ENCODE results near the gene MED22.

MED22 gene

GRCh38 chr9:133375724-133376654 is 28.1 kb upstream of the MED22 start, which contains the start of the genes STKLD1 and SURF4:
Gene STKLD1 (plus strand): TSS chr9:133376366. CDS start chr9:133376474, 108 bp downstream.
Gene SURF4 (minus strand): TSS chr9:133376060. CDS start chr9:133375969, 91 bp downstream.
- DNase-seq, result peak; percentile 90

DNA sequence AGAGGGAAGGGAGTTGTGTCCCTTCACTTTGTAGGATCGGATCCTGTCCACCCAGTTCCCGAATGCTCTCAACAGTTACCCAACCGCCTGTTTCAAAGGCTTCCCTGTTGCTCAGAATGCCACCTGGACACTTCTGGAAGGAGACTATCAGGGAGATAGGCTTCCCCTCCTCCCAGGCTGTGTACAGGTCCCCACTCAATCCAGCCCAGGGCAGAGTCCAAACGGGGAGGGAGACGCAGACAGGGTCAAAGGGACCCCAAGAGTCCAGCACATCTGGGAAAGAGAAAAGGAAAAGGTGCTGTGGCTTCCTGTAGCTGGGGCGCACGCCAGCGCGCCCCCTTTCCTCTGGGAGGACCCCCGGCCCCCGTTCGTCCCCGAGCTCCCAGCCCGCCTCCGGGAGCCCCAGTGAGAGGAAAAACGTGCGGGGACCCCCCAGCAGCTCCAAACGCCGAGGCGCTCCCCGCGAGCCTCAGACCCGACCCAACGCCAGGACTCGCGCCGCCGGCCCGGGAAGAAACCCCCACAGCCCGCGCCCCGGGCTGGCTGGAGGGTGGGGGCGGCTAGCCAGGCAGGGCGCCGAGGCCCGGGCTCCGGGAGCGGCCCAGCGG is 27.3 kb upstream of the MED22 start:
- DNase-seq, result no peak

DNA sequence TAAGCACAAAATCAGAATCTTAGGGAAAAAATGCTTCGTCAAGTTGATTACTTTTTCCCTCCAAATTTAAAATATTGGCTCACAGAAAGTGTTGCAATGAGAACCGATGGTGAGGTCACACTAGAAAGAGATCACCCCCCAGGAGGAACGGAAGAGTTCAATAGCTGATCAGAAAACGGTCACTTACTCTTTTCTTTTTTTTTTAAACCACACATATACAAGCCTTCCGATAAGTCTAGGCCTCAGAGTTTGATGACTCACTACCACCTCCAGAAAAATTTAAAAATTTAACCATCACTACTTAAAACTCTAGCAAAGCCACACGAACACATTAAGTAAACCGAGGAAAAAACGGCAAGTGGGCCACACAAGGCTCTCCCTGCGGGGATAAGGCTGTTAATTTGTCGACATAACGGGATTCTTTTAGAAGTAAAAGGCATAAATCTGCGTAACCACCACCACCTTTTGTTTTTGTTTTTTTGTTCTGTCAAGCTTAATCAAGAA is 26.7 kb upstream of the MED22 start:
- no peak for DNase-seq

DNA sequence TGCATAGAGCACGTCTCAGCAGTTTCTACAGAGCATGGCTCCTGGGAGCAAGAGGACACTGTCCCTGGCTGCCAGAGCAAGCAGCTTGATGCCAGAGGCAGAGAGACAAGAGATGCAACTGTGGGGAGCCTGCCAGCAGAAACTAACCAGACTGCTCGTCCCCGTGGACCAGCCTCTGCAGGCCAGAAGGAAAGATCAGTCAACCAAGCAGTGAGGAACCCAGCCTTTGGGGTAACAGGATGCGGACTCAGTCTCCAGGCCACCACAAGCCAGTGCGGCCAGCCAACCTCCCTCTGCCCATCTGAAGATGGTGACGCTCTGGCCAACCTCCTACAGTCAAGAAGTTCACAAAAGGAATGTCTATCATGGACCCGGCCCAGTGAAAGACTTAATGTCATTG is 24.2 kb upstream of the MED22 start:
- no peak for DNase-seq

DNA sequence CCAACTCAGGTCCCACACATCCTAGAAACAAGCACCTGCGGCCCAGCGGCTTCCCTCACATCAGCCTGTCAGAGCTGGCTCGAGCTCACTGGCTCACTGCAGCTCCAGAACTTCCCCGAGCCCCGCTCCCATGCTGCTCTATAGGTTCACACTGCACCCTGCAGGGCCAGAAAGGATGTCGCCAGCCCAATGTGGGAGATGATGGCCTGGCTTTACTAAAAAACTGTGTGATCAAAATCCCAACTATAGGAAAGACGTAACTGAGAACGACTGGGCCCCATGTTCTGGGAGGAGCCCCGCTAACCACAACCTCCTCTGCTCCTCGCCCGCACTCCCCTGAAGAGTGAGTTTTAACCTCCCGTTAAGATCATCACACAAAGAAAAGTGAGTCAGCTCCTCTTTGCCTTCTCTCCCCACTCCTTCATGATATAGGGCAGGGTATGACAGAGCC is 23.4 kb upstream of the MED22 start:
- peak; percentile 46 for DNase-seq

GRCh38 chr9:133370685-133371084 is 22.8 kb upstream of the MED22 start:
- no peak for DNase-seq

GRCh38 chr9:133369933-133370332 is 22.0 kb upstream of the MED22 start:
- no peak for DNase-seq

DNA sequence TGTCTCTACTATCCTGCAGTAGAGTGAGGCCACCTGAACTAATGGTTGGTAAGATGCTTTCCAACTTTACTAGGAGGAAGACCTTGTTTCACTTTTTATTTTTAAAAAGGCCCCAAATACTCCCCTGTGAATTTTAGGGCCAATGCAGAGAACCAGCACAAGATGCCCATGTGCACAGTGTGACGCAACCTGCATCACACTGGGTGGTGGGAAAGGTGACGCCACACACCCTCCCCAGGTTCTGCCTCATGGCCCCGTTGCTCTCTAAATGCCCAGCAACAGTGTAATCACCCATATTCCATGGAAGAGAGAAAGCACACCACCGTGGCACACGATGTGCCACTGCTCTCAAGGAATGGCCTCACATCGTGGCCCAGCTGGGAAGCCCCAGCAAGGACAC is 21.5 kb upstream of the MED22 start:
- DNase-seq, result no peak

DNA sequence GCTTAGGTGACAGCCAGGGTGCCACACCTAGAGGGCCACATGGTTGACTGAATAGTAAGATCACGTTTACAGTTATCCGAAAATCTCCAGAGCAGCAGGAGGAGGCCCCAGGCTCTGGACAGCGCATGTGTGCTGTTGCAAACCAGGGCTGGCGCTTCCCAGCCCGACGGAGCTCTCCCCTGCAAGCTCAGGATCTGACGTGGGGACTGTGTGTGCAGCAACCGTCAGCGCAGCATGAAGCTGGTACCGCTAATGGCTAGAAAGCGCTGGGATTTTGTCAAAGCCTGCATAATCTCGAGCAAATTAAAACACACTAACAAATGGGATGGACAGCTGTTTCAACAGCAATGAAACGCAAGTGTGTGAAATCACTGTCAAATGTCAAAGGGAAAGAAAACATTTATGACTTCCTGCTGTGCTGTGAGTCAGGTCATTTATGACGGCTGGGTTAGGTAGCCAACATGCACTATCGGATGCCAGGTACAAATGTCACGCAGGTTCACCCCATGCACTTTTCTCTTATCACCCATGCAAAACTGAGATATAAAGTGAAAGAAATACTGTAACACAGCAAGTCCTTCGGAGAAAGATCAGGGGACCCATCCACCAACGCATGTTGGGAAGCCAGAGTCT is 20.4 kb upstream of the MED22 start:
- no peak for DNase-seq

DNA sequence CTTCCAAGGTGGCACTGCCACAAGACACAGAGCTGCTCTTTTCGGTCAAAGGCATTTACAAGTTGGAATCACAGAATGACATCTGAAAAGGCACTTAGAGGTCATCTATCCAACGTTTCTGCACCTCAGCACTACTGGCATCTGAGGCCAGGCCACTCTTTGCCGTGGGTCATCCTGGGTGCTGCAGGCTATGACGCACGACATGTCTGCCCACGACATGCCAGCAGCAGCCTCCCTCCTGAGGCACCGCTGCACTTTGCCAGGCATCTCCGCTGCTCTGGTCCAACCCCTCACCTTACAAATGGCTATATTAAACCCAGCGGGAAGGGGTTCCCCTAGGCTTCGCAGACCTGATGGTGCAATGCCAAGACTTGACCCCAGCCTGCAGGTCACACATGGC is 19.8 kb upstream of the MED22 start:
- no peak for DNase-seq

DNA sequence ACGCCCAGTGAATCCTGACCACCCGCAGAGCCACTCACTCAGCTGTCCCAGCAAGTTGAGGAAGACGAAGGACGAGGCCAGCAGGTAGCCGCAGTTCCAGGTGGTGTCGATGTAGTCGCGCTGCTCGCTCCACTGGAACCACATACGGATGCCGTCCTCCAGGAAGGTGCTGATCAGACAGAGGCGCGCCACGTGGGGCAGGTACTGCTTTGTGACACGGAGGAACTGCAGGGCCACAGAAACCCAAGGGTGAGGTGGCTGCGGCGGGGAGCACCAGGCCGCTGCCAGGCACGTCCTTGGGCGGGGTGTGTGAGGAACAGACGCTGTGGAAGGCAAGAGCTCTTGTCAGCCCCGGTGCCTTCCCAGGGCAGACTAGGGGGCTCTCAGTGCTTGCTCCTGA is 19.3 kb upstream of the MED22 start:
- DNase-seq, result no peak

DNA sequence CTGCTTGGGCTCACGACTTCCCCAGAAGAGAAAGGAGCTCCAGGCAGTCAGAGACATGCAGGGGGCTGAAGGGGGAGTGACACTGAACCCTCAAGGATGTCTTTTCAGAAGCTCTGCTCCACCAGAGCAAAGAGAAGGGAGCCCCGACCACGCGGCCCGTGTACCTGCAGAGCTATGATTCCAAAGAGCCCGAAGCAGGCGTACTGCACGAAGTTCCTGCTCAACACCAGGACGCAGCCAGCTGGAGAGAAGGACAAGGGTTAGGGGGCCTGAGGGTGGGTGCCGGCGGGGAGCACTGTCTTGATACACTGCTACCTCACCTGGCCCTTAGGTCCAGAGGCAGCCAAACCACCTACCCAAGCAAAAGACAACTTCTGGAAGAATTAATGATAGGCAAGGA is 18.5 kb upstream of the MED22 start:
- no peak for DNase-seq

GRCh38 chr9:133362359-133363044 is 14.6 kb upstream of the MED22 start:
- DNase-seq, result no peak

GRCh38 chr9:133361507-133362092 is 13.7 kb upstream of the MED22 start:
- DNase-seq, result no peak

- no peak for DNase-seq
Measured at GRCh38 chr9:133360400-133361393, 12.8 kb upstream of the MED22 start.

DNA sequence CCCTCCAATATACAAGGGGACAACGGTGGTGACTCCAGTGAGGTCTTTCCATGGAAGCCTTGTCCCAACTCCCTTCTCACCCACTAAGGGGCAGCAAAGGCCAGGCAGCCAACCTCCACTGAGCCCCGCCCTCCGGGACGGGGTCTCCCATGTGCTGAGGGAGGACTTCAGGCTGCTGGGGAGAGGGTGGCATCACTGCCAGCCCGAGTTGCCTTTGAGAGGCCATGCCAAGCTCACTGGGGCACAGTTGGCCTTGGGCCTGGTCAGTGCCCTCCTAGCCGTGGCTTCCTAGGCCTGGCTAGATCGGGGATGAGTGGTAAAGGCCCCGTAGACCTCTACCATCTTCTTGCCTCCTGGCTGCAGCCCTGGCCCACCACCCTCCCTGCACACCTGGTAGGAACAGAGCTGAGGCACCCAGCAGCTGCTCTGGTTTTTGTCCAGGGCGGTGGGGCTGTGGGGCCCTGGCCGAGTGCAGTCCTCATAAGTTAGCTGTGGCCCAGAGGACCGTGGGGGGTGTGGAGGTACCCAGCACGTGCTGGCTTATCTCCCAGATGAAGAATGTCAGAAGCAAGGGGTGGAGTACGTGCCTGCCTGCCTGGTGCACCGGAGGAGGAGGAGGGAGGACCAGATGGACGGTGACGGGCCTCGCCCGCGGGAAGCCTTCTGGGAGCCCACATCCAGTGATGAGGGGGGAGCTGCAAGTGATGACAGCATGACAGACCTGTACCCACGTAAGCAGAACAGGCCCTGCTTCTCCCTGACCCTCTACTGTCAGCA is 11.7 kb upstream of the MED22 start:
- DNase-seq, result no peak

DNA sequence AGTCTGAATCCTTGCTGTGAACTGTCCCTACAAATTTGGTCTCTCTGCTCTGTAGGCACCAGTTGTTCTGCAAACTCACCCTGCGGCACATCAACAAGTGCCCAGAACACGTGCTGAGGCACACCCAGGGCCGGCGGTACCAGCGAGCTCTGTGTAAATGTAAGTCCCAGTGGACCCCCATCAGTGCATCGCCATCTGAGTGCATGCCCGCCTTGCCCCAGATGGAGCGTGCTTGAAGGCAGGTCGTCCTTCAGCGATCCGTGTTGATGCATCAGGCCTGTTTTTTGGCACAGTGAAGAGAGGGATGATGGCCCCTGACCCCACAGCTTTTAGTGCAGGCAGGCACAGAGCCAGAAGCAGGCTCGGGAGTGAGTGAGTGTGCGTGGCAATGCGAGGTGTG is 9.7 kb upstream of the MED22 start:
- no peak for DNase-seq

DNA sequence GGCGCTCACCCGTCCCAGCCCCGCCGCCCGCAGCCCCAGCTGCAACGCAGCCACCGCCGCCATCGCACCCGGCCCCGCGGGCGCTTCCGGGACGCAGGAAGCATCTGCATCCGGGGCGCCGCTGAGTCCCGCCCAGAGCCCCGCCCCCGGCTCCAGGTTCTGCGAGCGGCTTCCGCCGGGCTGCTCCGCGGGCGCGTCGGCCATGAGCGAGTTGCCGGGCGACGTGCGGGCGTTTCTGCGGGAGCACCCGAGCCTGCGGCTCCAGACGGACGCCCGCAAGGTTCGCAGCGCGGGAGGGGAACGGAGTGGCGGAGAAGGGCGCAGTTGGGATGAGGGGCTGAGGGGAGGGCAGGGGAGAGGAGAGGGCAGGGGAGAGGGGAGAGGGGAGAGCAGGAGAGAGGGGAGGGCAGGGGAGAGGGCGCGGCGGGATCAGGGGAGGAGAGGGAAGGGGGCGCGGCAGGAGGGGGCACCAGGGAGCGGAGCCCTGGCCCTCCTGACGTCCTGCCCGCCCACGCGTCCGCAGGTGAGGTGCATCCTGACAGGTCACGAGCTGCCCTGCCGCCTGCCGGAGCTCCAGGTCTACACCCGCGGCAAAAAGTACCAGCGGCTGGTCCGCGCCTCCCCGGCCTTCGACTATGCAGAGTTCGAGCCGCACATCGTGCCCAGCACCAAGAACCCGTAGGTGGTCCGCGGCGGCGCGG is 8.6 kb upstream of the MED22 start, which contains the start of the genes SURF1 and SURF2:
SURF1 (minus strand) TSS at position 97 of the 701 bp plus-strand sequence; CDS start at position 63, 34 bp downstream.
SURF2 (plus strand) TSS at position 160 of the 701 bp plus-strand sequence; CDS start at position 203, 43 bp downstream.
- peak; percentile 81 for DNase-seq

- DNase-seq, result no peak
Measured at GRCh38 chr9:133355881-133356357, 8.0 kb upstream of the MED22 start.

Data from activated CD4-positive, alpha-beta T cell treated with anti-CD3 and anti-CD28 coated beads for 1 hour (primary cell).